GM19193 (cell line): ENCODE data around the gene SH3GLB1.

Source experiments
- POLR2A ChIP-seq: IDR thresholded peaks from 4 replicates; pipeline ENCODE4 v1.6.1; 2011; ENCODE audit not compliant: insufficient read depth, insufficient read length; ENCODE audit errors: extremely low read depth

SH3GLB1 gene

GRCh38 chr1:86756062-86756406, 51.7 kb downstream of the SH3GLB1 start:
- no peak for TF ChIP-seq POLR2A

- no peak for TF ChIP-seq POLR2A
Measured at GRCh38 chr1:86757272-86757984, 53.1 kb downstream of the SH3GLB1 start.

- TF ChIP-seq POLR2A = no peak
Measured at GRCh38 chr1:86758570-86758969, 54.2 kb downstream of the SH3GLB1 start.

GRCh38 chr1:86760199-86760598, 55.8 kb downstream of the SH3GLB1 start:
- TF ChIP-seq POLR2A = no peak

GRCh38 chr1:86762336-86762735, 58.0 kb downstream of the SH3GLB1 start:
- no peak for TF ChIP-seq POLR2A

GRCh38 chr1:86764523-86764922, 60.1 kb downstream of the SH3GLB1 start:
- no peak for TF ChIP-seq POLR2A

- TF ChIP-seq POLR2A = no peak
Measured at GRCh38 chr1:86765073-86765472, 60.7 kb downstream of the SH3GLB1 start.

- no peak for TF ChIP-seq POLR2A
Measured at GRCh38 chr1:86765674-86766073, 61.3 kb downstream of the SH3GLB1 start.

GRCh38 chr1:86768554-86768953, 64.2 kb downstream of the SH3GLB1 start:
- TF ChIP-seq POLR2A = no peak

GRCh38 chr1:86769065-86769464, 64.7 kb downstream of the SH3GLB1 start:
- no peak for TF ChIP-seq POLR2A

GRCh38 chr1:86773341-86774288, 69.2 kb downstream of the SH3GLB1 start:
- no peak for TF ChIP-seq POLR2A

- TF ChIP-seq POLR2A = no peak
Measured at GRCh38 chr1:86774305-86775295, 70.2 kb downstream of the SH3GLB1 start.

- no peak for TF ChIP-seq POLR2A
Measured at GRCh38 chr1:86775395-86775794, 71.0 kb downstream of the SH3GLB1 start.

GRCh38 chr1:86776108-86776507, 71.7 kb downstream of the SH3GLB1 start:
- no peak for TF ChIP-seq POLR2A

- TF ChIP-seq POLR2A = no peak
Measured at GRCh38 chr1:86778569-86779239, 74.3 kb downstream of the SH3GLB1 start.
